ENCODE measurements around the gene RPL31.

The RPL31 gene

DNA sequence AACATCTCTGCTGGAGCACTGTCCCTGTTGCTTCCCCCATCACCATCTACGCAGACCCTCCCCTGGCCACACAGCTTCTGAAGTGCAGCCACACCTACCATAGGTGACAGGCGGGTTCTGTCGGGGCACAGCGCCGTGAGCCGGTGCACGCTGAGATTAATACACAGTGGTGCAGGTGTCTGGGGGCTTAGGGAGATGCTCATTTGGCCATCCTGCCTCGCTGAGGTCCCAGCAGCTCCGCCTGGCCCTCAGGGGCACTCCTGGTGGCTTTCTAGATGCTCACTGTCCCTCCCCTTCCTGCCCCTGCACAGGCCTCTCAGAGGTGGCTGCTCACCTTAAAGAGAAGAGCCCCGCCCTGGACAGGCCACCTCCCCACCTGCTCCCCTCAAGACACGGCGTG, 18.9 kb upstream of the RPL31 start:
- Histone ChIP-seq H3K9ac (no peak overlapping the region), H3K4me2 (no peak overlapping the region), H4K20me1 (ENCODE audit: insufficient read depth) (no peaks in the 10 kb centered on the region), H3K27ac (no peak overlapping the region), H3K27me3 (ENCODE audit: insufficient read depth, low read depth) (no peaks in the 10 kb centered on the region), H3K4me1 (ENCODE audit: low read depth, poor library complexity, severe bottlenecking) (no peaks in the 10 kb centered on the region), H3K4me3 (IDR thresholded peaks at IDR 0.05; ENCODE audit: insufficient read depth, low read depth, low read length) (no peak overlapping the region), H3K79me2 (ENCODE audit: insufficient read depth, low read depth) (no peaks in the 10 kb centered on the region), H2AFZ (ENCODE audit: low read depth) (no peak overlapping the region), H3K36me3 (ENCODE audit: insufficient read depth) (no peaks in the 10 kb centered on the region)
- no peak for TF ChIP-seq CTCF (conservative IDR thresholded peaks at IDR 0.05; ENCODE audit: low read depth, low read length)

- Histone ChIP-seq H4K20me1 (ENCODE audit: insufficient read depth) (no peaks in the 10 kb centered on the region), H3K4me1 (ENCODE audit: low read depth, poor library complexity, severe bottlenecking) (no peaks in the 10 kb centered on the region), H3K79me2 (ENCODE audit: insufficient read depth, low read depth) (no peaks in the 10 kb centered on the region), H3K9ac (no peak overlapping the region), H3K27ac (no peak overlapping the region), H3K4me2 (no peak overlapping the region), H3K4me3 (IDR thresholded peaks at IDR 0.05; ENCODE audit: insufficient read depth, low read depth, low read length) (no peak overlapping the region), H3K27me3 (ENCODE audit: insufficient read depth, low read depth) (no peaks in the 10 kb centered on the region), H2AFZ (ENCODE audit: low read depth) (no peak overlapping the region), H3K36me3 (ENCODE audit: insufficient read depth) (no peaks in the 10 kb centered on the region)
- no peak for TF ChIP-seq CTCF (conservative IDR thresholded peaks at IDR 0.05; ENCODE audit: low read depth, low read length)
Observed at GRCh38 chr2:100983684-100984310, 18.3 kb upstream of the RPL31 start.

- no peak overlapping the region for H2AFZ ChIP-seq (ENCODE audit: low read depth)
- H3K27me3 ChIP-seq (ENCODE audit: insufficient read depth, low read depth): no peaks in the 10 kb centered on the region
- peak; percentile 84 for TF ChIP-seq CTCF (conservative IDR thresholded peaks at IDR 0.05; ENCODE audit: low read depth, low read length)
- no peaks in the 10 kb centered on the region for H4K20me1 ChIP-seq (ENCODE audit: insufficient read depth)
- no peak overlapping the region for H3K4me2 ChIP-seq
- H3K79me2 ChIP-seq (ENCODE audit: insufficient read depth, low read depth): no peaks in the 10 kb centered on the region
- H3K9ac ChIP-seq: no peak overlapping the region
- H3K4me3 ChIP-seq (IDR thresholded peaks at IDR 0.05; ENCODE audit: insufficient read depth, low read depth, low read length): no peak overlapping the region
- H3K36me3 ChIP-seq (ENCODE audit: insufficient read depth): no peaks in the 10 kb centered on the region
- no peak overlapping the region for H3K27ac ChIP-seq
- no peaks in the 10 kb centered on the region for H3K4me1 ChIP-seq (ENCODE audit: low read depth, poor library complexity, severe bottlenecking)
Observed at GRCh38 chr2:100984892-100985307, 17.2 kb upstream of the RPL31 start.

DNA sequence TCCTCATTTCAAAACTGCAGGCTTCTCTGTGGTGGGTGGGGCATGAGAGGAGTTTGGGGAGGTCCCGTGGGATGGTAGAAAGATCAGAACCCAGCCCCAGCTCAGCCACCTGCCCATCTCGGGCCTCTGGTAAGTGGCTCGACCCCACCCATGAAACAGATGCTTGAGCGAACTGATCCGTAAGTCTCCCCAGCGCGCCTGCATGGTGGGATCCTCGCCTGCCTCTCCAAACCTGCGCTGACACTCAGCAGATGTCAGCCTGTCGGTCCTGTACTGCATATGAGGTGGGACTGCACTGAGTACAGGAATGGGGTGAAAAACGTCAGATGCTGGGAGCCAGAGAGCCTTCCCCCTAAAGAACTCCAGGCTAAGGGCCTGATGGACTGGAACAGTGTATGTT, 15.9 kb upstream of the RPL31 start:
- Histone ChIP-seq H3K27ac (no peak overlapping the region), H3K4me3 (IDR thresholded peaks at IDR 0.05; ENCODE audit: insufficient read depth, low read depth, low read length) (no peak overlapping the region), H3K4me2 (no peak overlapping the region), H3K4me1 (ENCODE audit: low read depth, poor library complexity, severe bottlenecking) (no peaks in the 10 kb centered on the region), H3K79me2 (ENCODE audit: insufficient read depth, low read depth) (no peaks in the 10 kb centered on the region), H2AFZ (ENCODE audit: low read depth) (no peak overlapping the region), H4K20me1 (ENCODE audit: insufficient read depth) (no peaks in the 10 kb centered on the region), H3K27me3 (ENCODE audit: insufficient read depth, low read depth) (no peaks in the 10 kb centered on the region), H3K36me3 (ENCODE audit: insufficient read depth) (no peaks in the 10 kb centered on the region), H3K9ac (no peak overlapping the region)
- no peak for TF ChIP-seq CTCF (conservative IDR thresholded peaks at IDR 0.05; ENCODE audit: low read depth, low read length)

Data from KMS-11 (cell line).